ENCODE results near the gene JUN. TPM values are rescaled to one million over a fixed set of nuclear protein-coding genes. Genes with fewer than 3 reads are reported as not detected.

The JUN gene
- total and polyA plus RNA-seq, 4 donors: 15.0 to 29.8 (median 17.5) TPM

GRCh38 chr1:58774027-58774426, 9.8 kb downstream of the JUN start:
- no peak overlapping the region for H3K27ac ChIP-seq (ENCODE audit: low read depth in 1 of 2, low read length in 2 of 2)
- peaks cover 0 to 11% (median 8%) of the 10 kb centered on the region in 4 donors for H3K4me1 ChIP-seq (ENCODE audit: control insufficient read depth in 4 of 4, insufficient read depth in 4 of 4, low read length in 3 of 4)
- no peaks in the 10 kb centered on the region for H3K27me3 ChIP-seq (ENCODE audit: control insufficient read depth in 4 of 4, insufficient read depth in 4 of 4, low read length in 3 of 4)
- H3K4me3 ChIP-seq (ENCODE audit: low read depth in 1 of 3, low read length in 3 of 3): no peak overlapping the region
- H3K9ac ChIP-seq (ENCODE audit: low read depth in 1 of 2, low read length in 2 of 2): no peak overlapping the region
- no peaks in the 10 kb centered on the region for H3K9me3 ChIP-seq (ENCODE audit: control insufficient read depth in 4 of 4, low read length in 3 of 4)
- no peaks in the 10 kb centered on the region for H3K36me3 ChIP-seq (ENCODE audit: control insufficient read depth in 4 of 4, insufficient read depth in 3 of 4, low read depth in 1 of 4, low read length in 3 of 4)
- TF ChIP-seq SP1 (IDR thresholded peaks at IDR 0.05) (no peak), EGR1 (IDR thresholded peaks at IDR 0.05; ENCODE audit: low read depth in 2 of 2) (no peak), HNF4G (IDR thresholded peaks at IDR 0.05) (no peak), TAF1 (conservative IDR thresholded peaks at IDR 0.05) (no peak), RAD21 (IDR thresholded peaks at IDR 0.05) (no peak), GABPA (IDR thresholded peaks at IDR 0.05 in 1 of 2, conservative IDR thresholded peaks at IDR 0.05 in 1 of 2) (no peak)
- TF ChIP-seq, protein P1, sequence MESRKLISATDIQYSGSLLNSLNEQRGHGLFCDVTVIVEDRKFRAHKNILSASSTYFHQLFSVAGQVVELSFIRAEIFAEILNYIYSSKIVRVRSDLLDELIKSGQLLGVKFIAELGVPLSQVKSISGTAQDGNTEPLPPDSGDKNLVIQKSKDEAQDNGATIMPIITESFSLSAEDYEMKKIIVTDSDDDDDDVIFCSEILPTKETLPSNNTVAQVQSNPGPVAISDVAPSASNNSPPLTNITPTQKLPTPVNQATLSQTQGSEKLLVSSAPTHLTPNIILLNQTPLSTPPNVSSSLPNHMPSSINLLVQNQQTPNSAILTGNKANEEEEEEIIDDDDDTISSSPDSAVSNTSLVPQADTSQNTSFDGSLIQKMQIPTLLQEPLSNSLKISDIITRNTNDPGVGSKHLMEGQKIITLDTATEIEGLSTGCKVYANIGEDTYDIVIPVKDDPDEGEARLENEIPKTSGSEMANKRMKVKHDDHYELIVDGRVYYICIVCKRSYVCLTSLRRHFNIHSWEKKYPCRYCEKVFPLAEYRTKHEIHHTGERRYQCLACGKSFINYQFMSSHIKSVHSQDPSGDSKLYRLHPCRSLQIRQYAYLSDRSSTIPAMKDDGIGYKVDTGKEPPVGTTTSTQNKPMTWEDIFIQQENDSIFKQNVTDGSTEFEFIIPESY (IDR thresholded peaks at IDR 0.05): no peak
- DNase-seq (ENCODE audit: low spot score): no peak
- WGBS: 94% methylated on average over 1 of the region's 1 CpG

DNA sequence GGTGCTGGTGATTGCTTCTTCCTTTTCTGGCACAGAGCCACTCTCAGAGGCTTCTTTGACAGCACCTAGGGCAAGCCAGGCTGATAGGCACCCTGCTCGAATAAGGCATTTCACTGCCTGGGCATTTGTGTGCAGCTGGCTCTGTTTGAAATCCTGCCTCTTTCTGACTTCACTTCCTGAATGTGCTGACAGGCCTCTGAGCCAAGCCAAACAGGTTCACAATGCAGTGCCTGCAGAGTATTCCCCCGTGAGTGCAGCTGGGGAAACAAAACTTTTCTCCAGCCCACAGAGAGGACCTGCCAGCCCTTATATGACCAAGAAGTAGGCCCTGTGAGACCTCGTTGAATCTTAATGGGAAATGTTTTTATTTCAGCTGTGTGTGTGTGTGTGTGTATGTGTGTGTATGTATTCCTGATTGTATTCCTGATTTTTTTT, 10.4 kb downstream of the JUN start:
- DNase-seq (ENCODE audit: low spot score): no peak
- no peak overlapping the region for H3K4me3 ChIP-seq (ENCODE audit: low read depth in 1 of 3, low read length in 3 of 3)
- no peaks in the 10 kb centered on the region for H3K36me3 ChIP-seq (ENCODE audit: control insufficient read depth in 4 of 4, insufficient read depth in 3 of 4, low read depth in 1 of 4, low read length in 3 of 4)
- WGBS: 14% methylated on average over 3 of the region's 3 CpGs
- H3K27me3 ChIP-seq (ENCODE audit: control insufficient read depth in 4 of 4, insufficient read depth in 4 of 4, low read length in 3 of 4): no peaks in the 10 kb centered on the region
- H3K9ac ChIP-seq (ENCODE audit: low read depth in 1 of 2, low read length in 2 of 2): peak overlapping the region in 1 of 2 donors; percentile 10
- no peak for TF ChIP-seq FOXA2 (IDR thresholded peaks at IDR 0.05)
- peak; percentile 37 to 47 for TF ChIP-seq RAD21 (IDR thresholded peaks at IDR 0.05)
- no peak for TF ChIP-seq FOXA1 (IDR thresholded peaks at IDR 0.05)
- no peak for TF ChIP-seq EGR1 (IDR thresholded peaks at IDR 0.05; ENCODE audit: low read depth in 2 of 2)
- no peak for TF ChIP-seq NR2F2 (IDR thresholded peaks at IDR 0.05)
- TF ChIP-seq REST (IDR thresholded peaks at IDR 0.05): no peak
- peak in 1 of 2 donors; percentile 55 for TF ChIP-seq GABPA (IDR thresholded peaks at IDR 0.05 in 1 of 2, conservative IDR thresholded peaks at IDR 0.05 in 1 of 2)
- TF ChIP-seq YY1 (IDR thresholded peaks at IDR 0.05): no peak
- TF ChIP-seq SP1 (IDR thresholded peaks at IDR 0.05): peak; percentile 21
- TF ChIP-seq, protein P1 (IDR thresholded peaks at IDR 0.05): no peak
- TF ChIP-seq TAF1 (conservative IDR thresholded peaks at IDR 0.05): no peak
- TF ChIP-seq RXRA (IDR thresholded peaks at IDR 0.05): no peak
- TF ChIP-seq, protein P2, sequence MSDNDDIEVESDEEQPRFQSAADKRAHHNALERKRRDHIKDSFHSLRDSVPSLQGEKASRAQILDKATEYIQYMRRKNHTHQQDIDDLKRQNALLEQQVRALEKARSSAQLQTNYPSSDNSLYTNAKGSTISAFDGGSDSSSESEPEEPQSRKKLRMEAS (IDR thresholded peaks at IDR 0.05): no peak
- TF ChIP-seq HNF4A (conservative IDR thresholded peaks at IDR 0.05): no peak
- TF ChIP-seq JUND (IDR thresholded peaks at IDR 0.05): no peak
- no peak for TF ChIP-seq CTCF (IDR thresholded peaks at IDR 0.05; ENCODE audit: low read depth, low read length, missing input control)
- no peak for TF ChIP-seq HNF4G (IDR thresholded peaks at IDR 0.05)
- TF ChIP-seq, protein P3, sequence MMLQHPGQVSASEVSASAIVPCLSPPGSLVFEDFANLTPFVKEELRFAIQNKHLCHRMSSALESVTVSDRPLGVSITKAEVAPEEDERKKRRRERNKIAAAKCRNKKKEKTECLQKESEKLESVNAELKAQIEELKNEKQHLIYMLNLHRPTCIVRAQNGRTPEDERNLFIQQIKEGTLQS (IDR thresholded peaks at IDR 0.05): no peak
- H3K4me1 ChIP-seq (ENCODE audit: control insufficient read depth in 4 of 4, insufficient read depth in 4 of 4, low read length in 3 of 4): peaks cover 0 to 13% (median 8%) of the 10 kb centered on the region in 4 donors
- no peaks in the 10 kb centered on the region for H3K9me3 ChIP-seq (ENCODE audit: control insufficient read depth in 4 of 4, low read length in 3 of 4)
- H3K27ac ChIP-seq (ENCODE audit: low read depth in 1 of 2, low read length in 2 of 2): peak overlapping the region; percentile 17 to 36

Measured in liver (tissue), 9 donors.